Stimulated activated naive CD4-positive, alpha-beta T cell treated with Interleukin-2 at 50 U/mL for 16 hours (primary cell): Measurements from ENCODE around the gene NLK.

ENCODE experiments used
- DNase-seq: peaks from one replicate; lab custom pipeline; 2025; lab: John Stamatoyannopoulos, UW

NLK gene

GRCh38 chr17:28113269-28113668, 70.8 kb downstream of the NLK start:
- DNase-seq = no peak

- DNase-seq = no peak
These were observed 72.6 kb downstream of the NLK start for GRCh38 chr17:28115046-28115445.

- DNase-seq = no peak
These were observed 74.8 kb downstream of the NLK start for GRCh38 chr17:28117304-28117703.

- no peak for DNase-seq
These were observed 75.9 kb downstream of the NLK start for GRCh38 chr17:28118362-28118761.

- no peak for DNase-seq
These were observed 76.6 kb downstream of the NLK start for GRCh38 chr17:28119046-28119445.

GRCh38 chr17:28119560-28119959, 77.1 kb downstream of the NLK start:
- no peak for DNase-seq

- no peak for DNase-seq
These were observed 78.3 kb downstream of the NLK start for GRCh38 chr17:28120766-28121165.

- no peak for DNase-seq
These were observed 82.5 kb downstream of the NLK start for GRCh38 chr17:28124962-28125361.

- no peak for DNase-seq
These were observed 83.3 kb downstream of the NLK start for GRCh38 chr17:28125526-28126378.

GRCh38 chr17:28127196-28127595, 84.7 kb downstream of the NLK start:
- DNase-seq = no peak

GRCh38 chr17:28128779-28129178, 86.3 kb downstream of the NLK start:
- no peak for DNase-seq

GRCh38 chr17:28130472-28130871, 88.0 kb downstream of the NLK start:
- no peak for DNase-seq

GRCh38 chr17:28131599-28131998, 89.1 kb downstream of the NLK start:
- DNase-seq = no peak

- no peak for DNase-seq
These were observed 91.1 kb downstream of the NLK start for GRCh38 chr17:28133562-28133970.

- no peak for DNase-seq
These were observed 94.4 kb downstream of the NLK start for GRCh38 chr17:28136923-28137322.

GRCh38 chr17:28139822-28140221, 97.3 kb downstream of the NLK start:
- no peak for DNase-seq

GRCh38 chr17:28141313-28141712, 98.8 kb downstream of the NLK start:
- no peak for DNase-seq

GRCh38 chr17:28141773-28142172, 99.3 kb downstream of the NLK start:
- no peak for DNase-seq

- DNase-seq = no peak
These were observed 99.8 kb downstream of the NLK start for GRCh38 chr17:28142305-28142704.

- no peak for DNase-seq
These were observed 101.5 kb downstream of the NLK start for GRCh38 chr17:28144019-28144418.

- no peak for DNase-seq
These were observed 102.9 kb downstream of the NLK start for GRCh38 chr17:28145348-28145747.

GRCh38 chr17:28147017-28147416, 104.5 kb downstream of the NLK start:
- DNase-seq = no peak

GRCh38 chr17:28151001-28151400, 108.5 kb downstream of the NLK start:
- no peak for DNase-seq

- DNase-seq = no peak
These were observed 111.7 kb downstream of the NLK start for GRCh38 chr17:28154214-28154613.
